GM12892 (cell line): ENCODE measurements around the gene ABHD10.

ENCODE experiments used
- POLR2A ChIP-seq: IDR thresholded peaks from 2 replicates; pipeline ENCODE4 v1.6.1; 2011; ENCODE audit warnings: low read depth, low read length, control low read depth
- POLR2AphosphoS5 ChIP-seq: IDR thresholded peaks from 2 replicates; pipeline ENCODE4 v1.6.1; 2011; ENCODE audit warnings: low read depth, low read length, control low read depth

DNA sequence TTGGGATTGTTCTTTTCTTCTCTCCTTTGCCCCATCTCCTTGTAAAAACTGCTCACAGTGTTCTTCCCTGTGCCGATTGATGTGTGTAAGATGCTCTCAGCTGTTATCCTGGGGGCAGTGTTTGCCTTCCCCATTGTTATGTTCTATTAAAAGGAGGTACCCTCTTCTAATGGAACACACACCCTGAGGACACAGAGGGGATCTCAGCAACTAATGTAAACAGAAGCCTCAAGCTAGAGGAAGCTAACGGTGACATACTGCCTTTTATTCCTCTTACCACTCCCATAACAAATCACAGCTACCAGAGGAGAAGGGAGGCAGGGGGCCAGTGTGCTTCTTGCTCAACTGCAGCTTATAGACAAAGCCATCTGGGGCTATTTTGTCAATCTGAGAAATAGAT lies 22.1 kb downstream of the ABHD10 start:
- TF ChIP-seq POLR2AphosphoS5 = no peak
- TF ChIP-seq POLR2A = no peak
